HEK293T (cell line): ENCODE measurements around the gene SUPT4H1.

Experiments
- BHLHE40 ChIP-seq: fragments of 450-650 bp; IDR thresholded peaks from 2 replicates; pipeline ENCODE4 v1.6.1; 2016; ENCODE audit warnings: mild to moderate bottlenecking, moderate library complexity, borderline replicate concordance
- FOXK2 ChIP-seq: fragments of 450-650 bp; IDR thresholded peaks from 2 replicates; pipeline ENCODE4 v1.6.1; 2016; ENCODE audit warnings: mild to moderate bottlenecking
- HDGF ChIP-seq: fragments of 450-650 bp; IDR thresholded peaks from 2 replicates; pipeline ENCODE4 v1.6.1; 2017; ENCODE audit warnings: antibody characterized with exemption, borderline replicate concordance
- SUZ12 ChIP-seq: fragments of 450-650 bp; IDR thresholded peaks from 2 replicates; pipeline ENCODE4 v1.6.1; 2016; ENCODE audit warnings: mild to moderate bottlenecking

GRCh38 chr17:58354541-58355216 is 2.7 kb upstream of the SUPT4H1 start:
- TF ChIP-seq HDGF (no peak), SUZ12 (no peak), BHLHE40 (no peak), FOXK2 (no peak)
